Measurements from ENCODE around the gene GIPC1.

The GIPC1 gene

GRCh38 chr19:14434543-14435319 lies 61.2 kb downstream of the GIPC1 start:
- DNase-seq (ENCODE audit: low spot score), result peak; percentile 61

GRCh38 chr19:14433554-14434501 lies 62.1 kb downstream of the GIPC1 start:
- DNase-seq (ENCODE audit: low spot score), result peak; percentile 46

GRCh38 chr19:14432791-14433553 lies 63.0 kb downstream of the GIPC1 start, which contains the start of gene PKN1:
Gene PKN1 (plus strand): TSS chr19:14433306. CDS start chr19:14433522, 216 bp downstream.
- peak; percentile 35 for DNase-seq (ENCODE audit: low spot score)

GRCh38 chr19:14430712-14431111 lies 65.2 kb downstream of the GIPC1 start:
- DNase-seq (ENCODE audit: low spot score), result no peak

GRCh38 chr19:14428882-14429416 lies 67.0 kb downstream of the GIPC1 start:
- DNase-seq (ENCODE audit: low spot score), result no peak

Measured in CD4-positive, alpha-beta T cell treated with Interleukin-2 at 100 ng/mL for 4 hours (primary cell).